ENCODE results near the gene FOLR3. TPM values are rescaled to one million over a fixed set of nuclear protein-coding genes. Genes with fewer than 3 reads are reported as not detected.

FOLR3 gene
- total and polyA plus RNA-seq, 2 experiments from 2014 or later = not detected

DNA sequence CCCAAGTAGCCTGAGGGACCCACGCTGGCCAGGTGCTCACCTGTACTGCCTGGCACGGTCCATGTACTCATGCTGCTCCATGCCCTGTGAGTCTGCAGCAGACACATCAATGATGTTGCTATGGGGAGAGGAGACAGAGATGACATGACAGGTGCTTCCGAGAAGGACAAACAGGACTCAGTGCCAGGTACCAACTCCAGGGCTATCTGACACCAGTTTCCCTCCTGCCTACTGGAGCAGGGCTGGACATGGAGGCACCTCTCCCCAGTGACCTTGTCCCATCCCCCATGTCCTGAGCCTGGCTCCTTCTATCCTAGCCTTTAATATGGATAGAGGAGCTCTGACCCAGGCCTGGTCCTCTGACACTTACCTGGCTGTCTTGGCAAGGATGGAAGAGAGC, 36.8 kb upstream of the FOLR3 start:
- no peaks in the 10 kb centered on the region; the same call in 1 of the 3 replicates for H3K9me3 Mint-ChIP-seq
- H3K36me3 Mint-ChIP-seq (ENCODE audit: low read depth) = peaks cover 56% of the 10 kb centered on the region

More for the DNA sequence above, 36.8 kb upstream of the FOLR3 start:
- no peak overlapping the region for H3K4me2 ChIP-seq
- TF ChIP-seq REST (IDR thresholded peaks at IDR 0.05; ENCODE audit: unreplicated experiment) (no peak), ZNF462 (CRISPR knock-in tag; IDR thresholded peaks at IDR 0.05) (no peak), CREB1 (CRISPR knock-in tag; IDR thresholded peaks at IDR 0.05; ENCODE audit: low read depth) (no peak), ZNF331 (CRISPR knock-in tag; IDR thresholded peaks at IDR 0.05; ENCODE audit: low read depth) (no peak), STAT1 (IDR thresholded peaks at IDR 0.05; ENCODE audit: unreplicated experiment) (no peak), EZH2 (IDR thresholded peaks at IDR 0.05; ENCODE audit: low read depth, unreplicated experiment) (no peak), POLR2AphosphoS5 (IDR thresholded peaks at IDR 0.05; ENCODE audit: low read depth) (no peak), JUNB (IDR thresholded peaks at IDR 0.05; ENCODE audit: unreplicated experiment) (no peak), CTCF (conservative IDR thresholded peaks at IDR 0.05; ENCODE audit: low read depth in 2 of 2) (no peak)
- DNase-seq (ENCODE audit: low spot score) = no peak
- H3K4me3 ChIP-seq = no peak overlapping the region
- H2AFZ ChIP-seq = no peak overlapping the region
- peaks cover 6% of the 10 kb centered on the region; the same call in 1 of the 2 replicates for H3K4me1 ChIP-seq (ENCODE audit: insufficient read depth)
- peaks cover 3% of the 10 kb centered on the region; the same call in 1 of the 2 replicates for H3F3A ChIP-seq (replicated peaks; ENCODE audit: low read depth)
- no peak overlapping the region for H3K27ac ChIP-seq (ENCODE audit: low read depth)
- no peak for ATAC-seq
- peaks cover 3% of the 10 kb centered on the region for H4K20me1 ChIP-seq (replicated peaks; ENCODE audit: insufficient read depth)
- peaks cover 18% of the 10 kb centered on the region for H3K4me1 Mint-ChIP-seq
- H3K27ac Mint-ChIP-seq = no peak overlapping the region
- no peaks in the 10 kb centered on the region for H3K27me3 ChIP-seq (ENCODE audit: insufficient read depth)
- no peaks in the 10 kb centered on the region for H3K9me2 ChIP-seq (ENCODE audit: insufficient read depth)
- H3K79me2 ChIP-seq (replicated peaks; ENCODE audit: insufficient read depth) = peaks cover 29% of the 10 kb centered on the region
- no peak overlapping the region for H3K4me3 Mint-ChIP-seq
- H3K27me3 Mint-ChIP-seq (ENCODE audit: insufficient read depth, low read depth, poor library complexity) = peaks cover 15% of the 10 kb centered on the region
- peaks cover 5% of the 10 kb centered on the region; the same call in 1 of the 2 replicates for H3K36me3 ChIP-seq (ENCODE audit: insufficient read depth)

All from GM23338 (cell line).